ENCODE results near the gene AMBN.

AMBN gene, protein sequence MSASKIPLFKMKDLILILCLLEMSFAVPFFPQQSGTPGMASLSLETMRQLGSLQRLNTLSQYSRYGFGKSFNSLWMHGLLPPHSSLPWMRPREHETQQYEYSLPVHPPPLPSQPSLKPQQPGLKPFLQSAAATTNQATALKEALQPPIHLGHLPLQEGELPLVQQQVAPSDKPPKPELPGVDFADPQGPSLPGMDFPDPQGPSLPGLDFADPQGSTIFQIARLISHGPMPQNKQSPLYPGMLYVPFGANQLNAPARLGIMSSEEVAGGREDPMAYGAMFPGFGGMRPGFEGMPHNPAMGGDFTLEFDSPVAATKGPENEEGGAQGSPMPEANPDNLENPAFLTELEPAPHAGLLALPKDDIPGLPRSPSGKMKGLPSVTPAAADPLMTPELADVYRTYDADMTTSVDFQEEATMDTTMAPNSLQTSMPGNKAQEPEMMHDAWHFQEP

DNA sequence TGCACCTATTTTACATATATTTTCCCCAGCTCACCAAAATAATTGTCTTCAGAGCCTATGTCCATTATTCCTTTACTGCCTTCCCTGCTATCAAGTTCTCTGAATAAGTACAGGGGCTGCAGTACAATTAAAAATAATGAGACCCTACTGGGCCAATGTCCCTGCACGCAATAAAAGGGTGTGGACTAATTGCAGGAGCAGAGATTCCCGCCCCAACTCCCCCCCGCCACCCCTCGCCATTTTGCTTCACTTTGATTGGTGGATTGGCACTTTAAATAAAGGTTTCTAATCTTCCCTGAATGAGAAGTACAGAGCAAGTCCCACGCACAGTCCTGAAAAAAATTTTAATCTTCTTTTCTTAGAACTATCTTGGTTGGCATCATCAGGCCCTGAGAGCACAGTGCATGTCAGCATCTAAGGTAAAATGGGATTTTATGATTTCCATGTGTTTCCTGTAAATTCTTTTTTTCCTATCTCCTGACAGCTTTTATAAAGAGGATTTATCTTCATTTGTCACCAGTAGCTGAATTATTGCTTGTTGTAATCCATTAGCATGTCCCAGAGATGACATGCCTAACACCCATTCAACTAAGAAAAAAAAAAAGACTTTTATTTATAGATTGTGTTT lies at the start of gene AMBN:
Gene AMBN, plus strand, starts transcription at position 302 of the 628 bp plus-strand sequence. Its CDS starts 103 bp downstream, at position 405.
- DNase-seq (ENCODE audit: low read depth in 2 of 3, low spot score in 2 of 3), result no peak

GRCh38 chr4:70544279-70544868 lies 47.7 kb upstream of the AMBN start:
- DNase-seq (ENCODE audit: low read depth in 2 of 3, low spot score in 2 of 3), result no peak

DNA sequence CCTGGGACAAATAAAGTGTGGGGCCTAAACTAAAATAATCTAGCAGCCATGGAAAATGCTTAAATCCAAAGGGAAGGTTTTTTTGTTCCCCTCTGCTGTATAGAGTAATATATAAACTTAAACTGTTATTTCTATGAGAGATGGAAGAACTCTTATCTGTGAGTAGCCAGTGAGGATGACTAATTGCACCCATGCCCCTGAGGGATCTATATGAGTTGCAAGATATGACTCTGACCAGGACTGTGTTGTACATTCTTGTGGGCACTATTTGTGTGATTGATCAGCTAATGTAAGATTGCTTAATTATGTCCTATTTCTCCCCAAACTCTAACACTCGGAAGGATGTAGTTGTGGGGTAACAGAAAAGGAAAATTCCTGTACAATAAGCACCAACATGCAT lies 35.2 kb upstream of the AMBN start:
- no peak for DNase-seq (ENCODE audit: low read depth in 2 of 3, low spot score in 2 of 3)

DNA sequence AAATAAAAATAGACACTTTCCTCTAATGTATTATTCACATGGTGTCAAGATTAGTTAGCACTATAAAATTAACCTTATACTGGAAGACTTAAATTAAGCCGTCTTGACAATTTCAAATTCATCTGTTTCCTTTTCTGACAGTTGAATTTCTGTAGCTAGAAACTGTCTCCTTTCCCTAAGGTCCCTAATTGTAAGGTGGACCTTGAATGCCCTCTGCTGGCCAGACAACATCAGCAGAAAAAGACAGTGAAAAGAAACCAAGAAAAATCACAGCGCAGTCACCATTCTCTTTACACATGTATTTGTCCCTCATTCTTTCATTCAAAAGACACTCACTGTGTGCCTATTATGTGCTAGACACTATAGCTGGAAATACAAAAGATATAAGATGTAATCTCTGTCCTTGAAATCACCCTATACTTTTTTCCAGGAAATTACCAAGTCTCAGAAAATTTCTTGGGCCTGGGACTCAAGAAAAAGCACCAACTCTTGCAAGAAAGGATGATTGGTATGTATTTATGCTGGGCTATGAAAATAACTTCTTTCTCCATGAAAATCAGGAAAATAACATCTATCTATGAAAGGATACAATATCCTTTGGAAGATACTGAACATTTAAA lies 32.7 kb upstream of the AMBN start:
- no peak for DNase-seq (ENCODE audit: low read depth in 2 of 3, low spot score in 2 of 3)

GRCh38 chr4:70559924-70560323 lies 32.1 kb upstream of the AMBN start:
- DNase-seq (ENCODE audit: low read depth in 2 of 3, low spot score in 2 of 3), result no peak

GRCh38 chr4:70564033-70564432 lies 28.0 kb upstream of the AMBN start:
- no peak for DNase-seq (ENCODE audit: low read depth in 2 of 3, low spot score in 2 of 3)

DNA sequence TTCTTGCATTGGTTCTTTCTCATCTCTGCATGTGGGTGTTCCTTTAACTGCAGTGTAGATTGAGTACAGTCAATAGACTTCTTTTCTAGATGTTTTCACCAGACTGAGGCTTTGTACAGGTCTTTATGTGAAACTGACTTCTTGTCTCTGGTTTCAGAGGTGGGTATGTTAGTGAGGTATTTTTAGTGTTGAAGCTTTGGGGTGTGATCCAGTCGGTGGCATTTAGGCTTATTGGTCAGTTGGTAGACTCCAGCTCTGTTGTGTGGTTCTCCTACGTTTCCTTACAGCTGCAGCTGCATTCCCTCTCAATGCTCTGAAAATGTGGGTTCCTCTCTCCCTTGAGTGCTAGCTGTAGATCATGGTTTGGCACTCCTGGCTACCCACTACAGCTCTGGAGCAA lies 21.3 kb upstream of the AMBN start:
- no peak for DNase-seq (ENCODE audit: low read depth in 2 of 3, low spot score in 2 of 3)

DNA sequence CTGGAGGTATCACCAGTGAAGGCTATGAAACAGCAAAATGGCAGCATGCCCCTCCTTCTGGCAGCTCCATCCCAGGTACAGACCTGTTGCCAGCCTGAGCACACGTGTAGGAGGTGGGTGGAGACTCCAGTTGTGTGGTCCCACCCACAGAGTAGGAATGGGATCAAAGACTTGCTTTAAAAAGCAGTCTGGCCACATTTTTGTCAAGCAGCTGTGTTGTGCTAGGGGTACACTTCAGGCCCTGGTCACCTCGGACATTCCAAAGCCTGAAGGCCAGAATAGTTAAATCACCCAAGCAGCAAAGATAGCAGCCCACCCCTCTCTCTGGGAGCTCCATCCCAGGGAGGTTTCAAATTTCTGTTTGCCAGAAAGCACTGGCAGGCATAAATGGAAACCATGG lies 20.3 kb upstream of the AMBN start:
- no peak for DNase-seq (ENCODE audit: low read depth in 2 of 3, low spot score in 2 of 3)

DNA sequence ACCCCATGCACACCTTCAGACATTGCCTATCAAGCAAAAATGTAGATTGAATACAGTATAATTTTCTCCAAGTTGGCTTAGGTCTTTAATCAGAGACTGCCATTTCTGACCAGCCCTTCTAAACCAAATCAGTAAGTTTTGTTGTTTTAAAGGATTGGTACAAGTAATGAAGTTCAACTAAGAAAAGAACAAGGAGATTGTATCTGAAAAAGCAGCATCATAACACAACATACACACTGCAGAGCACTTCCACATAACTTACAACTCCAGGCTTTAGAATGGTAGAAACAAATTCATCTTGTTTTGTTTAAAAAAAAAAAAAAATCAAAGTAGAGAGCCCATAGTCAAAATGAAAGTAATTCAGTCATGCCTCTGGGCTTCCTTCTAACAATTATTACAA lies 16.1 kb upstream of the AMBN start:
- no peak for DNase-seq (ENCODE audit: low read depth in 2 of 3, low spot score in 2 of 3)

GRCh38 chr4:70577220-70577927 lies 14.7 kb upstream of the AMBN start:
- DNase-seq (ENCODE audit: low read depth in 2 of 3, low spot score in 2 of 3), result no peak

GRCh38 chr4:70581980-70582379 lies 10.1 kb upstream of the AMBN start:
- DNase-seq (ENCODE audit: low read depth in 2 of 3, low spot score in 2 of 3), result no peak

- DNase-seq (ENCODE audit: low read depth in 2 of 3, low spot score in 2 of 3), result no peak
These were observed 7.9 kb upstream of the AMBN start for GRCh38 chr4:70583952-70584834.

- no peak for DNase-seq (ENCODE audit: low read depth in 2 of 3, low spot score in 2 of 3)
These were observed 5.2 kb upstream of the AMBN start for GRCh38 chr4:70586841-70587240.

- no peak for DNase-seq (ENCODE audit: low read depth in 2 of 3, low spot score in 2 of 3)
These were observed 2.3 kb upstream of the AMBN start for GRCh38 chr4:70589785-70590184.

DNA sequence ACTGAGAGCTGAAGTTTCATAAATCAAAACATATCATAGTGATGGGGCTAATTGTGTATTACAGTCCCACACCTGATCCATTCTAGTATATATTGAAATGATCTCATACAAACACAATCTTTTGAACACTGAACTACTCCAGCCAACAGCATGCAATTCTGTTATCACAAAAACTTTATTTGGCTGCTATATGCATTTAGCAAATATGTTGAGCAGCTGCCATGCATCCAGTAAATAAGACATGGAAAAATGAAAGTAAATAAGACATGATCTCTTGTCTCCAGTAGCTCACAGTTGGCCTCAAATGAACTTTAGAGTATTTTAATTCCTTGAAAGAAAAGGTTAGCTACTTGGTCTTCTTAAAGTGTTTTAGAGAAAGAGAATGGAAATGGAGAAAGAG lies 2.1 kb downstream of the AMBN start:
- DNase-seq (ENCODE audit: low read depth in 2 of 3, low spot score in 2 of 3), result no peak

GRCh38 chr4:70600305-70600704 lies 8.2 kb downstream of the AMBN start:
- no peak for DNase-seq (ENCODE audit: low read depth in 2 of 3, low spot score in 2 of 3)

DNA sequence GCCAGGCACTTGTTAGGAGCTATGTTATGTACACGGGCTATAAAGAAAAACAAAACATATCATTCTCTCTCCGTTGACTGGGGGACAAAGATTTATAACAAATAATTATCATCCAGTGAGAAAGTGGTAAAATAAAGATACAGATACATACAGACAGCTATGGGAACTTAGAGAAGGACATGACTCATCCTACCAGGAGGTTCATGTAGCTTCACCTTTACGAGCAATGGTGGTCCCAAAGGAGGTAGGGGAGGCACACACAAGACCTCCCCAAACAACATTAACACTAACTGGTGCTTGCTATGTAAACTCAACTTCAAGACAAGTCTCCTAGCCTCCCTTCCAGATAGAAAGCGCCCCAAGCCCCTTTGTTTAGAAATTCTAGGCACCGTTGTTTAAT lies 8.9 kb downstream of the AMBN start:
- no peak for DNase-seq (ENCODE audit: low read depth in 2 of 3, low spot score in 2 of 3)

DNA sequence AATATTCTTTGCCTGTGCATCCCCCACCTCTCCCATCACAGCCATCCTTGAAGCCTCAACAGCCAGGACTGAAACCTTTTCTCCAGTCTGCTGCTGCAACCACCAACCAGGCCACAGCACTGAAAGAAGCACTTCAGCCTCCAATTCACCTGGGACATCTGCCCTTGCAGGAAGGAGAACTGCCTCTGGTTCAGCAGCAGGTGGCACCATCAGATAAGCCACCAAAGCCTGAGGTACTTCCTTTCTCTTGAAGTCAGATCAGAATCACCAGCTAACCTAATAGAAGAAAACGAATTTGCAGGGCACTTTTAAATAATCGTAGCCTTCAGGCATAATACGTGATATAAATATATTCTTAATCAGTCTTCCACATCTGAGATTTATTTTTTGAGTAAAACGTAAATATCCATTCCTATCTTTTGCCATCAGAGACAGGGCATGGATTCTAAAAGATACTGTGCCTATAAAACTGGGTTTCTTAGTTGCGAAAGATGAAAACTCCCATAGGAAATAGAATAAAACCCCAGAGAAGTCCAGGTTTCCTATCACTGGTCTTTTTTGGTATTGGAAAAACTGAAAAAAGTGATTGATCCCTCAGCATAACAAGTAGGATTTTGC lies 9.5 kb downstream of the AMBN start:
- DNase-seq (ENCODE audit: low read depth in 2 of 3, low spot score in 2 of 3), result peak in 1 of 3 experiments; percentile 13

- no peak for DNase-seq (ENCODE audit: low read depth in 2 of 3, low spot score in 2 of 3)
These were observed 11.8 kb downstream of the AMBN start for GRCh38 chr4:70603856-70604255.

DNA sequence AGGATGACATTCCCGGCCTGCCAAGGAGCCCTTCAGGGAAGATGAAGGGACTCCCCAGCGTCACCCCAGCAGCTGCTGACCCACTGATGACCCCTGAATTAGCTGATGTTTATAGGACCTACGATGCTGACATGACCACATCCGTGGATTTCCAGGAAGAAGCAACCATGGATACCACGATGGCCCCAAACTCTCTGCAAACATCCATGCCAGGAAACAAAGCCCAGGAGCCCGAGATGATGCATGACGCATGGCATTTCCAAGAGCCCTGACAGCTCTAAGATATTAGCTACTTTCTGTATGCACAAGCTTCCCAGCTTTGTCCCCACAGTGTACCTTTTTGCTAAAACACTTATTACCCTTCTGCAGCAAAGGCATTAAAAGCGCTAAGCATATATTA lies 14.4 kb downstream of the AMBN start:
- no peak for DNase-seq (ENCODE audit: low read depth in 2 of 3, low spot score in 2 of 3)

All from activated CD8-positive, alpha-beta memory T cell treated with anti-CD3 and anti-CD28 coated beads for 48 hours (primary cell).